ELF-1 (cell line): ENCODE results near the gene UTP3.
"Not testable (repeated sequence)": the region's sequence is repeated elsewhere in the genome, so short reads cannot be mapped to it uniquely, and the experiment has no call there.

ENCODE experiments used
- DNase-seq: peaks from one replicate; pipeline ENCODE4 v3.0.0-alpha.2; 2016; ENCODE audit warnings: low read depth, low spot score

Gene UTP3

DNA sequence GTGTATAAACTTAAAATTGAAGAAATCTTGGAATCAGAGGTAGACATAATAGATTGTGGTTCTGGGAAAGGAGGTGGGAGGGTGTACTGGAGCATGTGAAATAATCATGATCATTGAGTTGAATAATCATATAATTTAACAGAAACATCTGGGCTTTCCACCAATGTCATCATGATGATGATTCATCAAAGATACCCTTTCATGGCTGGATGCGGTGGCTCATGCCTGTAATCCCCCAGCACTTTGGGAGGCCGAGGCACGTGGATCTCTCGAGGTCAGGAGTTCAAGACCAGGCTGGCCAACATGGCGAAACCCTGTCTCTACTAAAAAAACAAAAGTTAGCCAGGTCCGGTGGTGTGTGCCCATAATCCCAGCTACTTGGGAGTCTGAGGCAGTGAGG, 26.8 kb downstream of the UTP3 start:
- no peak for DNase-seq

DNA sequence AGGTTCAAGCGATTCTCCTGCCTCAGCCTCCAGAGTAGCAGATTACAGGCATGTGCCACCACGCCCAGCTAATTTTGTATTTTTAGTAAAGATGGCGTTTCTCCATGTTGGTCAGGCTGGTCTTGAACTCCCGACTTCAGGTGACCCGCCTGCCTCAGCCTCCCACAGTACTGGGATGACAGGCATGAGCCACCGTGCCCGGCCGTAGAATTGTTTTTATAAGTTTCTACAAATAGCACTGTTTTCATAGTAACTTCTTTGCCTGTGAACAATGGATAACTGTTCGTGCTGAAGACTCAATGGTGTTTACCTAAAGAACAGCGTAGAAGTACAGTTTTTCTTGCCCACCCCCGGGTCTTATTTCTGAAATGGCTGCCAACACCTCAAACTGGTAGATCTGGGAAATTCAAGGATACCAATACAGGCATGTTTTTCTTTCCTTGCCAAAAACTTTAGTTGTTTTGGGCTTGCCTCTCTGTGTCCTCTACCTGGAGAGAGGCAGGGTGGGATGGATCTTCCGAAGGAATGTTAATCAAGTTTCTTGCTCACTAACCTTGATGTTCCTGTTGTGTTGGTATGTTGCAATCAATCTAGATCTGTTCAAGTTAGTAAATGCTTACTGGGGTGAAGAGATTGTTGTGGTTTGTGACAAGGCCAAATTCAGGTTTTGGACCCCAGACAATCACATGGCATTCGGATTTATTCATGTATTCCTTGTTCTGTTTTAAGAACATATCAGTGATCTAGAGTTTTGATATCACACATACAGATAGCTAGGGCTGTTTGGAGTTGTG, 30.7 kb downstream of the UTP3 start:
- DNase-seq: no peak

DNA sequence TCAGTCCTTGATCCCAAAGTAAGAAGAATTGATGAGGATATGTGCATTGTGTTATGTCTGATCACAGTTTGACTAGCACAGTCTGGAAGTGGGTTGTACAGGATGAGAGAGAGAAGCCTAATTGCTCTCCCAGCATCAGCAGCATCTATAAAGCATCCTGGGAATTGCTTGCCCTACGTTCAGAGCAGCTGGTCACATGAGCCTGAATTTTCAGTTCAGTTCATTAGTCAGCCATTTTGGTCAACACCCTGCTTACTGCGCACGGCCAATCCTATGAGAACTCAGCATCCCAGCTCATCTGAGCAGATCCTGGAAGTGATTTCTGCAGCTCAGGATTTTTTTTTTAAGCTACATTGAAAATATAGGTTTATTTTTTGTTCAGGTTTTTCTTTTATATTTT, 33.4 kb downstream of the UTP3 start, which contains the start of gene RUFY3:
Gene RUFY3 (plus strand): TSS at position 218 of the 400 bp plus-strand sequence. CDS start 610 bp downstream, outside the sequence.
- no peak for DNase-seq

DNA sequence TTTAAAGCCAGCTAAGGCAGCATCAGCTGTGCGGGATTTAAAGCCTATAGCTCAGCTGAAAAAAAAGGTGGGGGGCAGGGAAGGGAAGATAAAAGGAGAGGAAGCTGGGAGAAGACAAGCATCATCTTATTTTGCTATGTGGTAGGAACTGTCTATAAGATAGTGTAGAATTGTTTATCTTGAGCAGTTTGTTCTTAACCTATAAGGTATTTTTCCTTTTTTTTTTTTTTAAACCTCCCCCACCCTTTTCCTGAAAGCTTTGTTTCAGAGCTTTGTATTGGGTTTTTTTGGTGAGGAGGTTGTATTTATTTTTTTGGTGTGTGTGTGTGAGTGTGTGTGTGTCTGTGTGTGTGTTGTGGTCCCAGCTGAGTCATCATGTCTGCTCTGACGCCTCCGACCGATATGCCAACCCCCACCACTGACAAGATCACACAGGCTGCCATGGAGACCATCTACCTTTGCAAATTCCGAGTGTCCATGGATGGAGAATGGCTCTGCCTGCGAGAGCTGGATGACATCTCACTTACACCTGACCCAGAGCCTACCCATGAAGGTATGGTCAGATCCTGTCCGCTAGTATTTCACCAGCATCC, 34.0 kb downstream of the UTP3 start:
- no peak for DNase-seq

DNA sequence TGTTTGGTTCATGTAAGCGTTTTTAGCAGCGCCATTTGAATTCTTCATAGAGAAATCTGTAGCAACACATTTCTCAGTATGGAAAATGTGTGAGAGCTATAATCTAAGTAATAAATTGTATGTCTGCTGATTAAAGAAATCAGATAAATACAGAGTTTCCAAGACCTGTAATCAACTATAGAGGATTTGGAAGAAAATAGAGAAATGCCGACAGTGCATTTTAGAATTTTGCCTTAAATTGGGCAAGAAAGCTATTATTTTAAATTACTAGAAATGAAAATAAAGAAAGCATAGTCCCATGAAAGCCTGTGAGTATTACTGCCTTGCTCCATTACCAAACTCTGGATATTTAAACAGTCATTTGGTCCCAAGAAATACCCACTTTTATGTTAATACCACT, 36.1 kb downstream of the UTP3 start:
- no peak for DNase-seq

DNA sequence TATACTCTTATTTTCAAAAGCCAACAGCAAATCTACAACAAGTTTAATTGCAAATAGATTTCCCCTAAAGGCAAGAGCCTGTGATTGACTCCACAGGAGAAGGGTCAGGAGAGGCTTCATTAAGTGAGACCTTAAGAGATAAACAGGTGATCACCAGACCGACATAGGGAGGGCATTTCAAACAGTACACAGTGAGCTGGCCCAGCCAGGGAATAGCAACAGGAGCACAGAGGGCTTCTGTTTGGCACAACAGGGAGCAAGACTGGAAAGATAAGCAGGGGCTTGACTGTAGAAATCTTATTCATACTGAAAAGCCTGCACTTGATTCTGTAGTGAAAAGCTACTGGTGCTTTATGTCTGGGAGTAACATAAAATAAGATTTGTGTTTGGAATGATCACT, 37.3 kb downstream of the UTP3 start:
- DNase-seq: no peak

DNA sequence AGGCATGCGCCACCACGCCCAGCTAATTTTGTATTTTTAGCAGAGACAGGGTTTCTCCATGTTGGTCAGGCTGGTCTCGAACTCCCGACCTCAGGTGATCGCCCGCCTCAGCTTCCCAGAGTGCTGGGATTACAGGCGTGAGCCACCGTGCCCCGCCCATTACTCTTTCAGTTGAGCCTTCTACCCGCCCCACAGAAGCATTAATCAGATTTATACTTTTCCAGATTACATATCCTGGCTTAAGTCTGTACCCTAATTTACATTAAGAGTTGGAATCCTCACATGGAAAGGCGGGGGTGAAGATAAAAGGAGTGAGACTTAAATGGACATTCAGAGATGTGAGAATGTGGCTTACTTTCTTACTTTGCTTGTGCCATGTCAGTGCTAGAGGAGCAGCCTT, 38.2 kb downstream of the UTP3 start:
- DNase-seq: not testable (repeated sequence)

DNA sequence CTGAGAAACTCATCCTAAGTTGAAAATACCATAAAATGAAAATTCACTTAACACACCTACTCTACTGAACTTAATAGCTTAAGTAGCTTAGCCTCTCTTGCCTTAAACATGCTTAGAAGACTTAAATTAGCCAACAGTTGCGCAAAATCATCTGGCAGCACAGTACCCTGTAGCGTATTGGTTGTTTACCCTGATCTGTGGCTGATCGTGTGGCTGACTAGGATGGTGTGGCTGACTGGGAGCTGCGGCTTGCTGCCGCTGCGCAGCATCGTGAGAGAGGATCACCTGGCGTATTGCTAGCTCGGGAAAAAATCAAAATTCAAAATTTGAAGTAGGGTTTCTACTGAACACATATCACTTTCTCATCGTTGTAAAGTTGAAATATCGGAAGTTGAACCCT, 39.8 kb downstream of the UTP3 start:
- DNase-seq: no peak

DNA sequence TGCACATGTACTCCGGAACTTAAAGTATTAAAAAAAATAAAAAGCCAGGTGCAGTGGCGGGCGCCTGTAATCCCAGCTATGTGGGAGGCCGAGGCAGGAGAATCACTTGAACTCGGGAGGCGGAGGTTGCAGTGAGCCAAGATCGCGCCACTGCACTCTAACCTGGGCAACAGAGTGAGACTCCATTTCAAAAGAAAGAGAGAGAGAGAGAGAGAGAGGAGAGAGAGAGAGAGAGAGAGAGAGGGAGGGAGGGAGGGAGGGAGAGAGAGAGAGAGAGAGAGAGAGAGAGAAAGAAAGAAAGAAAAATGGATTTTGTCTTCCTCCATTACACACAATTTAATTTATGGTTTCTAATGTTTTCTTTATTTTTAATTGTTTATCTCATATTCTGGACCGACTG, 44.5 kb downstream of the UTP3 start:
- DNase-seq: not testable (repeated sequence)

DNA sequence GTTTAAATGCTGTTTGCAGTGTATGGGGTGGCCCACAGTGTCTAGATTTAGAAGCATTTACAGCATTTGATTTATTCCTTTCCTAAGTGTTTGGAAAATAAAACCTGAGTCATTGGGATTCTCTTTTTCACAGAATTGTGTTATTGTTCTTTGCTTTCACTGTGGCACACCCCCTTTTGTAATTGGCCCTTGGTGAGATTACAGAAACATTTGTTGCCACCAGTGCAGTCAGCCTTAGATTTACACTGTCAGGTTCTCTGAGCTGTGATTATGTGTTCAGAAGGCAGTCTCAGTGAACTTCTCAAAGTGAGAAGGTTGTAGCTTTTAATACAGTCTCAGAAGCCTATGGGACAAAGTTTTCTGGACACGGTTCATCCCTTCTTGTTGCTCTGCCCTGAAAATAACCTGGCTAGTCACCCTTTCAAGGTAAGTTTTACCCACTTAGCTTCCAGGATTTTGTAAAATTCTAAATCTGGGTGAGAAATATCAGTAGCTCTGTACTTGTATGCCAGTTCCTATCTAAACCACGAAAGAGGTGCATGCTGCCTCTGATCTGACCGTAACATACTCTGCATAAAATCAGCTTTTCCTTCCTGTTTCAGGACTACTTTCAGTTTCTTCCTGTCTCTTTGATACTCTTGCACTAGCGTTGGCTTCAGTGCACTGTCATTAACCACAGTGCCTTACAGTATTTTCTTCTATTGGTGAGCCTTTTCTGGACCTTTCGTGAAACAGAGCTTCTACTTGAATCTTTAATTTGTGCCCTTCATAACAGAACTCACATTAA, 46.0 kb downstream of the UTP3 start:
- no peak for DNase-seq

DNA sequence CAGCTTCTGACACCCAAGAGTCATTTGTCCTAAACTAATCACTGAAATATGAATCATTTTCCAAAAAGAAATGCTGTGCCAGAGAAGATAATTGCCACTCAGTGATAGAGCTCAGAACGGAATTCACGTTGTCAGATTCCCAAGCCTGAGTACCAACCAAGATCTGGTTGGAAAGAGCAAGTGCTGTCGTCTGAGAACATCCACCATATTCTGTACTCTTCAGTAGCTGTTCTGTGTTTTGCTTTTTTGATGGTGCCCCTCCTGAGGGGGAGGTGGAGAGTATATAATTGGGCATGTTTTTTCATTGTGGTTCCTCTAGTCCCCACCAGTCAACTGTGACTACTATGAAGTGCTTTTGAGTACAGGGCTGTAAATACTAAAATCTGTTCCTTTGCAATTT, 46.6 kb downstream of the UTP3 start:
- no peak for DNase-seq

DNA sequence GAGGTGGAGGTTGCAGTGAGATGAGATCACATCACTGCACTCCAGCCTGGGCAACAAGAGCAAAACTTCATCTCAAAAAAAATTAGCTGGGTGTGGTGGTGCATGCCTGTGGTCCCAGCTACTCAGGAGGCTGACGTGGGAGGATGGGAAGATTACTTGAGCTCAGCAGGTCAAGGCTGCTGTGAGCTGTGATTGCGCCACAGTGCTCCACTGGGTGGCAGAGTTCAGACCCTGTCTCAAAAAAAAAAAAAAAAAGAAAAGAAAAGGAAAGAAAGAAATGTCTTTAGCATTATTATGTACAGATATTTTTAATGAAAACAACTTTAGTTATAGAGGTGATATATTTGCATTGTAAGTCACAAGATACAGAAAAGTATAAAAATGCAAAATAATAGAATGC, 47.6 kb downstream of the UTP3 start:
- DNase-seq: peak; percentile 24

DNA sequence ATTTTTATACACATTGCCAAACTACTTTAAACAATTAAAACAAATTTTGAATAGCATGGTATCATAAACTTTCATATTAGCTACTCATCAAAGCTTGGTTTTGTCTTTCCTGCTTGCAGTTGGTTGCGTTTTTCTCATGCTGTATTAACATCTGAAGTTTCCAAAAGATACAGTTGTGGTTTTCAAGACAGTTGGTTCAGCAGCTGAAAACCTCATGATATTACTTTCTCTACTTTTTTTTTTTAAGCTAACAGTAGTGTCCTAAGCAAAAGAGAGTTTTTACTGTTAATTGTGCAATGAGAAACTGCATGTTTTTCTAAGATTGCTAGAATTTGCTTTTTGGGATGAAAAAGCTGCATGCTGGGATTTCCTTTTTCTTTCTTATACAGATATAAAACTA, 48.7 kb downstream of the UTP3 start:
- no peak for DNase-seq

DNA sequence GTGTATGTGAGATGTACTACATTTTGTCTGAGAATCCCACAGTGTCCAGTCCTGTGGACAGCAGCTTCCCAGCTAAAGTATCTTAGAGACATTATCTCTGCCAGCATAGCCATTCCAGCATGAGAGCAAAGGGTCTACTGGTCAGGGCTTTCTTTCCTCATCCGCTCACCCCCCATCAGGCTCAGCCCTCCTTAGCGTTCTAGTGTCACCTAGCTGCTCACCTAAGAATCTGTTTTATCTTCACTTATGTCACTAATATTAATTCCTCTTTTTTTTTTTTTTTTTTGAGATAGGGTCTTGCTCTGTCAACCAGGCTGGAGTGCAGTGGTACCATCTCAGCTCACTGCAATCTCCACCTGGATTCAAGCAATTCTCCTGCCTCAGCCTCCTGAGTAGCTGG, 49.1 kb downstream of the UTP3 start:
- DNase-seq: no peak

DNA sequence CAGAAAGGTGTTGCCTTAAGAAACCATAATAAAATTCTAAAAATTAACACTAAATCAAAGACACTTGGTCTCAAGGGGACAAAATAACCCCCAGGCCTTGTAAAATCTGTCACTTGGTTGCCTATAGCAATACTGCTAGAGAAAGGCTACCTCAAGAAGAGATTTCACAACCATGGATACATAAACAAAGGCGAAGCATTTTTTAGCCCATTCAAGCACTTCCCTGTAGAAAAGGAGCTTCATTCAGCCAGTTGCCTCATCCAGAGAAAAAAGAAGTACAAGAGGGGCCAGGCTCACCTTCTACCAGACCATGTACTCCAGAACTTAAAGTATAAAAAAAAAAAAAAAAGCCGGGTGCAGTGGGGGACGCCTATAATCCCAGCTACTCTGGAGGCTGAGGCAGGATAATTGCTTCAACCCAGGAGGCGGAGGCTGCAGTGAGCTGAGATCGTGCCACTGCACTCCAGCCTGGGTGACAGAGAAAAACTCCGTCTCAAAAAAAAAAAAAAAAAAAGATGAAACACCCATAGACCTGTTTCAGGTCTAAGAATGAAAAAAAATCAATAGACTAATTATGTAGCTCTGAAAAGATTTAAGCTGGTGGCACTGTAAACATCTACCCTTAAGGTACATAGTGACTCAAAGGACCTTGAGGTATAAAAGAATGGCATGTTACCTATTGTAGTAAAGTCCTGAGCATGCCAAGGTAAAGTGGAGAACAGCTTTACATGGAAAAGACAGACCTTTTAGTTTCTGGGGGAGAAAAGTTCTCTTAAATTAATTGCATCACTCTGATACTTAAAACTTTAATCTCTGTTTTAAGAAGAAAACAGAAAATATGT, 51.4 kb downstream of the UTP3 start:
- no peak for DNase-seq
